Measurements from ENCODE around the gene LDB3. TPM values are rescaled to one million over a fixed set of nuclear protein-coding genes. Genes with fewer than 3 reads are reported as not detected.

Gene LDB3
- total and polyA plus RNA-seq, 9 of the 15 experiments (the other 6 are each of a cell fraction or from before 2014, with no cell fraction given), result 0.03 TPM; not detected in 8

- TF ChIP-seq CHAMP1 (IDR thresholded peaks at IDR 0.05), result no peak
- TF ChIP-seq FOXJ3 (CRISPR knock-in tag; IDR thresholded peaks at IDR 0.05), result no peak
- no peak for TF ChIP-seq HSF4 (CRISPR knock-in tag; IDR thresholded peaks at IDR 0.05; ENCODE audit: borderline replicate concordance)
- TF ChIP-seq HNRNPH1 (optimal IDR thresholded peaks at IDR 0.05; ENCODE audit: low read depth, low read length), result no peak
- TF ChIP-seq ZC3H4 (CRISPR knock-in tag; IDR thresholded peaks at IDR 0.05; ENCODE audit: borderline replicate concordance), result no peak
Observed at GRCh38 chr10:86755740-86756510, 87.6 kb downstream of the LDB3 start (continued).

GRCh38 chr10:86756511-86757112 lies 88.3 kb downstream of the LDB3 start, which contains the start of gene BMPR1A:
Gene BMPR1A, plus strand, starts transcription at chr10:86756619. Its CDS starts 119,400 bp downstream, at chr10:86876019.
- DNase-seq (ENCODE audit: extremely low read depth in 1 of 4, low spot score in 3 of 4), result peak; percentile 21 to 93 (median 61)
- H3K79me2 ChIP-seq (ENCODE audit: control insufficient read depth, insufficient read depth, low read length), result peaks cover 68% of the 10 kb centered on the region
- H4K20me1 ChIP-seq (replicated peaks; ENCODE audit: control insufficient read depth, insufficient read depth, low read length), result no peaks in the 10 kb centered on the region
- in situ Hi-C loops (cut with MboI), result no loop called here
- no peaks in the 10 kb centered on the region for H3K36me3 ChIP-seq (ENCODE audit: control insufficient read depth, insufficient read depth, low read length)
- peaks cover 34 to 36% of the 10 kb centered on the region in 2 experiments for H3K4me1 ChIP-seq (replicated peaks in 1 of 2; ENCODE audit: control insufficient read depth in 2 of 2, insufficient read depth in 2 of 2, low read length in 2 of 2)
- no peaks in the 10 kb centered on the region for H3K9me3 ChIP-seq (replicated peaks; ENCODE audit: control insufficient read depth, insufficient read depth, low read depth, low read length)
- H3K9me1 ChIP-seq (ENCODE audit: control insufficient read depth, insufficient read depth, low read length), result no peaks in the 10 kb centered on the region
- H3K4me2 ChIP-seq (ENCODE audit: insufficient read depth, low read length), result peak within 1 kb of the TSS; percentile 78
- WGBS (ENCODE audit: insufficient coverage, low coverage, missing lambda C conversion rate), result no CpG with 5 or more reads among the region's 85 CpGs
- H3K27me3 ChIP-seq (ENCODE audit: control insufficient read depth in 2 of 2, insufficient read depth in 2 of 2, low read length in 2 of 2), result no peaks in the 10 kb centered on the region
- peak within 1 kb of the TSS; percentile 74 for H2AFZ ChIP-seq (ENCODE audit: low read depth, low read length)
- FAIRE-seq, result no peak
- intact Hi-C loops (cut with micrococcal nuclease), result loop anchor here (5.0 kb wide), 1 partner anchor 41 kb away; no protein-coding TSS in a partner anchor
- H3K4me3 ChIP-seq, result peak within 1 kb of the TSS; percentile 82
- ChIA-PET POLR2A (interaction anchor here (0.7 to 5.8 kb wide), 11 partner anchors 9 to 143 kb away, joined by 3 to 40 read pairs (median 4); no protein-coding TSS in a partner anchor), CTCF (ENCODE audit: low intra/inter-chr PET ratio) (interaction anchor here (0.7 kb wide), 1 partner anchor 43 kb away, joined by 4 read pairs; no protein-coding TSS in a partner anchor)
- peak within 1 kb of the TSS; percentile 94 to 99 for H3K9ac ChIP-seq (ENCODE audit: insufficient read depth in 1 of 2, low read depth in 2 of 2, low read length in 2 of 2)
- no TSS peak for BruUV-seq (replicated peaks)
- ATAC-seq, result peak; percentile 55
- H3K27ac ChIP-seq (ENCODE audit: extremely low read depth, low read depth, low read length), result peak within 1 kb of the TSS; percentile 90
- TF ChIP-seq TCF7 (IDR thresholded peaks at IDR 0.05; ENCODE audit: borderline replicate concordance) (no peak), MTA1 (IDR thresholded peaks at IDR 0.05; ENCODE audit: borderline replicate concordance) (no peak), ZNF644 (tag; IDR thresholded peaks at IDR 0.05; ENCODE audit: low read depth) (peak; percentile 76; the same call in 1 of the 2 replicates), ZNF431 (CRISPR knock-in tag; IDR thresholded peaks at IDR 0.05) (no peak), ARID2 (IDR thresholded peaks at IDR 0.05) (no peak), PYGO2 (tag; IDR thresholded peaks at IDR 0.05) (no peak)
